T-cell (primary cell): ENCODE results near the gene ATP2C1. TPM values are rescaled to one million over a fixed set of nuclear protein-coding genes. Genes with fewer than 3 reads are reported as not detected.
"Not testable (repeated sequence)": the region's sequence is repeated elsewhere in the genome, so short reads cannot be mapped to it uniquely, and the experiment has no call there.

Source experiments
- ATAC-seq, 4 experiments: fragments of 200-7000 bp in 3 of 4; fragments of 150-1000 bp in 1 of 4; cut with Tn5 transposase; replicated peaks in 1 of 4; 1 replicate in 3 of 4; 2 replicates in 1 of 4; pipeline ENCODE4 v1.10.0; 2021; ENCODE audit warnings: moderate library complexity in 3 of 4, mild to moderate bottlenecking in 2 of 4, moderate number of reproducible peaks in 1 of 4
- CTCF ChIA-PET, 2 donors: fragments of 300-600 bp; sonication (Branson Sonifier 250); formaldehyde crosslinking; loops; one replicate each; lab custom pipeline; 2022; ENCODE audit warnings: antibody characterized with exemption in 2 of 2; lab: Charles Lee
- POLR2A ChIA-PET, 2 donors: fragments of 300-600 bp; sonication (Branson Sonifier 250); formaldehyde crosslinking; loops; one replicate each; lab custom pipeline; 2022; ENCODE audit warnings: antibody characterized with exemption in 2 of 2; lab: Charles Lee
- DNase-seq, 35 experiments: peaks; one replicate each; pipeline versions ENCODE4 v3.0.0 to v3.0.0-alpha.2; 2013 to 2023
- H3K27ac ChIP-seq: one replicate; pipeline ENCODE4 v1.5.1; 2013; ENCODE audit warnings: low read length
- H3K27me3 ChIP-seq, 2 experiments: replicated peaks in 1 of 2; 1 replicate in 1 of 2; 2 replicates in 1 of 2; pipeline versions ENCODE4 v1.6.1 to v1.7.0; 2013; ENCODE audit warnings: low read length in 1 of 2, mixed read lengths in 1 of 2; ENCODE audit not compliant: control insufficient read depth in 2 of 2, insufficient read depth in 2 of 2; ENCODE audit errors: extremely low read depth in 1 of 2
- H3K36me3 ChIP-seq, 2 donors: 1 replicate in 1 of 2; 2 replicates in 1 of 2; pipeline versions ENCODE4 v1.6.1 to v1.7.0; 2013; ENCODE audit warnings: low read length in 1 of 2; ENCODE audit not compliant: control insufficient read depth in 2 of 2, insufficient read depth in 1 of 2; ENCODE audit errors: extremely low read depth in 1 of 2
- H3K4me1 ChIP-seq, 2 experiments: 1 replicate in 1 of 2; 2 replicates in 1 of 2; pipeline versions ENCODE4 v1.6.1 to v1.7.0; 2013; ENCODE audit warnings: low read length in 2 of 2, mixed read lengths in 1 of 2; ENCODE audit not compliant: insufficient read depth in 2 of 2, control insufficient read depth in 1 of 2; ENCODE audit errors: extremely low read depth in 1 of 2
- H3K4me3 ChIP-seq, 2 donors: 1 replicate in 1 of 2; 2 replicates in 1 of 2; pipeline versions ENCODE4 v1.5.1 to v1.7.0; 2013; ENCODE audit warnings: mild to moderate bottlenecking in 2 of 2, low read length in 1 of 2, moderate library complexity in 1 of 2; ENCODE audit not compliant: control insufficient read depth in 1 of 2; ENCODE audit errors: extremely low read depth in 1 of 2
- H3K9me3 ChIP-seq: 2 replicates; pipeline ENCODE4 v1.7.0; 2013
- H3K27ac Mint-ChIP-seq, 2 donors: one replicate each; pipeline ENCODE4 v1.8.0; 2020 to 2021; ENCODE audit warnings: mild to moderate bottlenecking in 2 of 2, mixed read lengths in 2 of 2
- H3K27me3 Mint-ChIP-seq, 2 donors: one replicate each; pipeline ENCODE4 v1.8.0; 2021 to 2022; ENCODE audit warnings: mixed read lengths in 2 of 2
- H3K36me3 Mint-ChIP-seq: one replicate; pipeline ENCODE4 v1.8.0; 2021; ENCODE audit warnings: mixed read lengths
- H3K4me1 Mint-ChIP-seq, 3 donors: one replicate each; pipeline ENCODE4 v1.8.0; 2020 to 2022; ENCODE audit warnings: mixed read lengths in 3 of 3, mild to moderate bottlenecking in 1 of 3
- H3K4me3 Mint-ChIP-seq, 3 donors: one replicate each; pipeline ENCODE4 v1.8.0; 2020 to 2022; ENCODE audit warnings: mild to moderate bottlenecking in 3 of 3, mixed read lengths in 3 of 3, moderate library complexity in 3 of 3
- H3K9me3 Mint-ChIP-seq, 3 donors: one replicate each; pipeline ENCODE4 v1.8.0; 2020 to 2022; ENCODE audit warnings: mixed read lengths in 3 of 3
- WGBS: methylation state at CpG from one replicate; pipeline ENCODE4 v1.1.5; 2013; ENCODE audit warnings: missing lambda C conversion rate; ENCODE audit not compliant: insufficient coverage; 5-methylcytosine and 5-hydroxymethylcytosine counted together
- total RNA-seq, 35 experiments: library from RNA in 6 of 35; stranded (reverse) in 6 of 35; fragments of 120-200 nt in 1 of 35; gene quantifications; one replicate each; pipeline versions ENCODE4 v1.2.1 to v1.2.4 and lab custom pipeline; 2013 to 2026

ATP2C1 gene
- total RNA-seq, 5 donors from 2014 or later (not counting 1 experiment from before 2014, with no cell fraction given) = 36.4 to 60.1 (median 42.6) TPM

DNA sequence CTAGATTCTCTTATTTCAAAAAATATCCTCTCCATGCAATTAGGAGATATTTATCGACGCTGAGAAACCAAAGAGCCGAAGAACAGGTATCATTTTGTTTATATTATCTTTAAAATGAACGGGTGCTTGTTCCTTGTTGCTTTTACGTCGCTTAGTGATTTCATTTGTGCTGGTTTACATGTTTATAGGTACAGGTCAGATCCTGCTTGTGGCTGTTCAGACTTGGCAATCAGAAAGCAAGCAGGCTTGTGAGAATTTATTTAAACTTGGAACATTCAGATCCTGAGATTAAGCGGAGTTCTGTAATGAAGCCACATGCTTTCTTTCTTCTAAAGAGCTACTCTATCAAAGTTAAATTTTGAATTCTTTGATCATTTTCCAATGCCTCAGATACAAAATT, 43.0 kb upstream of the ATP2C1 start:
- no peak overlapping the region for H3K27ac Mint-ChIP-seq
- peak overlapping the region in 1 of 2 donors; percentile 1 for H3K4me3 ChIP-seq
- H3K27ac ChIP-seq = no peak overlapping the region

DNA sequence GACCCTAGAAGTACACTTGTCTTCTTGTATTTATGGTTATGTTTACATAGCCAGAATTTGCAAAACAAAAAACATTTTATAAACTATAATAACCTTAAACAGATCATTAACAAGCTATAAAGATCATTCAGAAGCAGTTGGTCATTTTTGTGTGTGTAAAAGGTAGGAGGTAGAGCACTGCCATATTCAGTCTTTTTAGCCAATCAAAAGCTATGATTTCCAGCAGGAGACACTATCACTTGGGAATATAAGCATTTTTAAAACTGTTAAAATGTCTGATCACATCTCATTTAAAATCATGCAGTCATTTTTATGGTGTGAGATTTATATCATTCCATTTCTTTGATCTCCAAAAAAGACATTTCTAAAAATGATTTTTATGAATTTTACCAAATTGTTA, 42.6 kb upstream of the ATP2C1 start:
- Mint-ChIP-seq H3K9me3 (no peaks in the 10 kb centered on the region), H3K36me3 (no peaks in the 10 kb centered on the region), H3K27me3 (peaks cover under 1 to 4% of the 10 kb centered on the region in 2 donors), H3K4me1 (peaks cover 15 to 21% (median 15%) of the 10 kb centered on the region in 3 donors), H3K4me3 (peak overlapping the region in 1 of 3 donors; percentile 36), H3K27ac (no peak overlapping the region)
- Histone ChIP-seq H3K36me3 (no peaks in the 10 kb centered on the region), H3K9me3 (no peaks in the 10 kb centered on the region), H3K4me3 (no peak overlapping the region), H3K4me1 (peaks cover 4% of the 10 kb centered on the region in 2 experiments), H3K27me3 (no peaks in the 10 kb centered on the region), H3K27ac (no peak overlapping the region)
- no peak for DNase-seq
- CTCF ChIA-PET = no interaction called here
- no peak for ATAC-seq
- POLR2A ChIA-PET = no interaction called here

More for the DNA sequence above, 43.0 kb upstream of the ATP2C1 start:
- Histone ChIP-seq H3K27me3 (no peaks in the 10 kb centered on the region), H3K4me1 (peaks cover 4% of the 10 kb centered on the region in 2 experiments), H3K9me3 (no peaks in the 10 kb centered on the region), H3K36me3 (no peaks in the 10 kb centered on the region)
- 20% methylated on average over 1 of the region's 7 CpGs for WGBS
- no peaks in the 10 kb centered on the region for H3K36me3 Mint-ChIP-seq
- ChIA-PET POLR2A (interaction anchor here in 1 of 2 donors (1.1 kb wide), 1 partner anchor 11 kb away, joined by 3 read pairs; no protein-coding TSS in a partner anchor), CTCF (interaction anchor here in 1 of 2 donors (1.2 kb wide), 1 partner anchor 43 kb away, joined by 5 read pairs; the partner anchor contains the start of gene ATP2C1)
- H3K9me3 Mint-ChIP-seq = no peaks in the 10 kb centered on the region
- ATAC-seq (no peak), DNase-seq (no peak)
- peaks cover 3 to 4% of the 10 kb centered on the region in 2 donors for H3K27me3 Mint-ChIP-seq
- peaks cover 15 to 21% (median 15%) of the 10 kb centered on the region in 3 donors for H3K4me1 Mint-ChIP-seq
- H3K4me3 Mint-ChIP-seq = peak overlapping the region in 1 of 3 donors; percentile 36

- POLR2A ChIA-PET = no interaction called here
- no peaks in the 10 kb centered on the region for H3K27me3 ChIP-seq
- H3K27ac ChIP-seq = no peak overlapping the region
- no CpG with 5 or more reads among the region's 2 CpGs for WGBS
- no peaks in the 10 kb centered on the region for H3K9me3 ChIP-seq
- no peak for ATAC-seq
- Mint-ChIP-seq H3K27me3 (peaks cover 0 to 4% of the 10 kb centered on the region in 2 donors), H3K36me3 (no peaks in the 10 kb centered on the region), H3K4me3 (no peak overlapping the region), H3K9me3 (no peaks in the 10 kb centered on the region), H3K4me1 (peaks cover 15 to 21% (median 15%) of the 10 kb centered on the region in 3 donors), H3K27ac (no peak overlapping the region)
- no peak for DNase-seq
- H3K4me1 ChIP-seq = peaks cover 4% of the 10 kb centered on the region in 2 experiments
- CTCF ChIA-PET = no interaction called here
- H3K4me3 ChIP-seq = no peak overlapping the region
- H3K36me3 ChIP-seq = no peaks in the 10 kb centered on the region
Measured at GRCh38 chr3:130853581-130853980, 40.3 kb upstream of the ATP2C1 start.

- 61% methylated on average over 4 of the region's 5 CpGs for WGBS
- Histone ChIP-seq H3K27ac (no peak overlapping the region), H3K9me3 (no peaks in the 10 kb centered on the region), H3K4me1 (peaks cover 4% of the 10 kb centered on the region in 2 experiments), H3K4me3 (no peak overlapping the region), H3K27me3 (no peaks in the 10 kb centered on the region), H3K36me3 (no peaks in the 10 kb centered on the region)
- POLR2A ChIA-PET = no interaction called here
- DNase-seq (no peak), ATAC-seq (no peak)
- Mint-ChIP-seq H3K27me3 (peaks cover 0 to 4% of the 10 kb centered on the region in 2 donors), H3K36me3 (no peaks in the 10 kb centered on the region), H3K27ac (no peak overlapping the region), H3K4me1 (peaks cover 15 to 18% (median 15%) of the 10 kb centered on the region in 3 donors), H3K9me3 (no peaks in the 10 kb centered on the region), H3K4me3 (no peak overlapping the region)
- CTCF ChIA-PET = no interaction called here
Measured at GRCh38 chr3:130854208-130854864, 39.5 kb upstream of the ATP2C1 start.

DNA sequence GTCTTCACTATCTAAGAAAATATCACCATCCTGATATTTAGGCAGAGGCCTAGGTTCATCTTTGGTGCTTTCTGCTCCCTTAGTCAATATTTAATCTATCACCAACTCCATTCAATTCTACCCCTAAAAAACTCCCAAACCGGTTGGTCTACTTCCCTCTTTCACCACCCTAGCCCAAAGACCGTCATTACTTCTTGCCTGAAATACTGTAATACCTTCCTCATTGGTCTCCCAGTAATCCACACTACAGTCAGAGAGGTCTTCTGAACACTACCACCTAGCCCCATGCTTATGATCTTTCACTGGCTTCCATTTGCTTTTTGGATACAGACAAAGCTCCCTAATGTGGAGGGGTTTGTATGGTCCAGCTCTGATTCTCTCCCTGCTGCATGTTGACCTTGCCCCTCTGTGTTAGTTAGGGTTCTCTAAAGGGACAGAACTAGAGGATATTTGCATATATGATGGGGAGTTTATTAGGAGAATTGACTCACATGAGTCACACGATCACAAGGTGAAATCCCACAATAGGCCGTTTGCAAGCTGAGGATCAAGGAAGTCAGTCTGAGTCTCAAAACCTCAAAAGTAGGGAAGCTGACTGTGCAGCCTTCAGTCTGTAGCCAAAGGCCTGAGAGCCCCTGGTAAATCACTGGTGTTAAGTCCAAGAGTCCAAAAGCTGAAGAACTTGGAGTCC, 36.4 kb upstream of the ATP2C1 start:
- DNase-seq = no peak
- H3K36me3 Mint-ChIP-seq = no peaks in the 10 kb centered on the region
- Histone ChIP-seq H3K27ac (no peak overlapping the region), H3K4me1 (no peaks in the 10 kb centered on the region), H3K9me3 (no peaks in the 10 kb centered on the region), H3K36me3 (no peaks in the 10 kb centered on the region), H3K4me3 (no peak overlapping the region), H3K27me3 (no peaks in the 10 kb centered on the region)
- ATAC-seq = no peak
- ChIA-PET POLR2A (no interaction called here), CTCF (interaction anchor here in 1 of 2 donors (0.5 kb wide), 1 partner anchor 10 kb away, joined by 5 read pairs; no protein-coding TSS in a partner anchor)
- no peak overlapping the region for H3K27ac Mint-ChIP-seq
- H3K4me1 Mint-ChIP-seq = no peaks in the 10 kb centered on the region
- 43% methylated on average over 4 of the region's 4 CpGs for WGBS
- no peaks in the 10 kb centered on the region for H3K9me3 Mint-ChIP-seq
- peaks cover 0 to 6% of the 10 kb centered on the region in 2 donors for H3K27me3 Mint-ChIP-seq
- no peak overlapping the region for H3K4me3 Mint-ChIP-seq

DNA sequence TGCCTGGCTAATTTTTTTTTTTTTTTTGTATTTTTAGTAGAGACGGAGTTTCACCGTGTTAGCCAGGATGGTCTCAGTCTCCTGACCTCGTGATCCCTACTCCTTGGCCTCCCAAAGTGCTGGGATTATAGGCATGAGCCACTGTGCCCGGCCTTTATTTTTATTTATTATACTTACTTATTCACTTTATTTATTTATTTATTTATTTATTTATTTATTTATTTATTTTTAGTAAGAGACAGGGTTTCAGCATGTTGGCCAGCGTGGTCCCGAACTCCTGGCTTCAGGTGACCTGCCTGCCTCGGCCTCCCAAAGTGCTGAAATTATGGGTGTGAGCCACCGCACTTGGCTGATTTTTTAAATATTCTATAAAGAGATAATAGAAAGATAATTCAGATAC, 31.8 kb upstream of the ATP2C1 start:
- DNase-seq, H3K4me3 ChIP-seq, POLR2A ChIA-PET, H3K4me1 Mint-ChIP-seq, H3K9me3 ChIP-seq, H3K27me3 Mint-ChIP-seq, ATAC-seq, H3K4me1 ChIP-seq, H3K4me3 Mint-ChIP-seq, H3K27ac ChIP-seq, H3K9me3 Mint-ChIP-seq, H3K27ac Mint-ChIP-seq, CTCF ChIA-PET, H3K27me3 ChIP-seq, H3K36me3 Mint-ChIP-seq, H3K36me3 ChIP-seq: not testable (repeated sequence)
- WGBS = no CpG with 5 or more reads among the region's 8 CpGs
